HepG2 (cell line): Measurements from ENCODE around the gene UBP1. TPM values are rescaled to one million over a fixed set of nuclear protein-coding genes. Genes with fewer than 3 reads are reported as not detected.

Experiments
- ATAC-seq: fragments of 200-7000 bp; cut with Tn5 transposase; 3 replicates; pipeline ENCODE4 v1.9.1; 2020; ENCODE audit warnings: mild to moderate bottlenecking, moderate library complexity
- BruUV-seq: library from RNA; stranded (reverse); fragments of 400-500 nt; replicated peaks from 2 replicates; lab custom pipeline; 2021; lab: Mats Ljungman, UMichigan
- CTCF ChIA-PET: fragments of 300-600 bp; formaldehyde crosslinking; extraction: SDS; loops from one replicate; lab custom pipeline; 2021; ENCODE audit warnings: low total read pairs, inconsistent platforms, low intra/inter-chr PET ratio; lab: Yijun Ruan, JAX
- POLR2A ChIA-PET: fragments of 350-600 bp; sonication (Branson Sonifier 250); formaldehyde crosslinking; loops from one replicate; lab custom pipeline; 2020; ENCODE audit warnings: antibody characterized with exemption, inconsistent platforms; lab: Yijun Ruan, JAX
- DNase-seq: peaks from one replicate; pipeline ENCODE4 v3.0.0-alpha.2; 2015; ENCODE audit warnings: low spot score
- FAIRE-seq: peaks from 3 replicates; lab custom pipeline; 2011; peaks lifted over from hg19 to GRCh38; lab: Jason Lieb, UNC
- H2AFZ ChIP-seq: one replicate; pipeline ENCODE4 v1.6.1; 2011; ENCODE audit warnings: low read length, inconsistent platforms
- H3K27ac ChIP-seq: fragments of 300-600 bp; 3 replicates; pipeline ENCODE4 v1.8.0; 2011; ENCODE audit warnings: mixed run types, mild to moderate bottlenecking, mixed read lengths, low read length, inconsistent platforms; ENCODE audit not compliant: insufficient read depth; ENCODE audit errors: extremely low read length
- H3K27me3 ChIP-seq, 2 experiments: fragments of 200-600 bp in 1 of 2; 2 replicates in 1 of 2; 3 replicates in 1 of 2; pipeline versions ENCODE4 v1.6.0 to v1.8.0; 2011; ENCODE audit warnings: low read length in 2 of 2, mild to moderate bottlenecking in 2 of 2, moderate library complexity in 2 of 2, inconsistent platforms in 1 of 2; ENCODE audit not compliant: insufficient read depth in 2 of 2, control insufficient read depth in 1 of 2
- H3K36me3 ChIP-seq, 2 experiments: fragments of 200-600 bp in 1 of 2; replicated peaks in 1 of 2; 2 replicates in 1 of 2; 3 replicates in 1 of 2; pipeline versions ENCODE4 v1.5.1 to v1.8.0; 2011; ENCODE audit warnings: low read length in 2 of 2, inconsistent platforms in 1 of 2; ENCODE audit not compliant: insufficient read depth in 2 of 2, control insufficient read depth in 1 of 2
- H3K4me1 ChIP-seq: 2 replicates; pipeline ENCODE4 v1.5.1; 2012; ENCODE audit warnings: low read length, inconsistent platforms; ENCODE audit not compliant: insufficient read depth
- H3K4me2 ChIP-seq: 2 replicates; pipeline ENCODE4 v1.6.0; 2011; ENCODE audit warnings: low read depth, low read length, inconsistent platforms
- H3K4me3 ChIP-seq, 3 experiments: fragments of 200-600 bp in 1 of 3; sonication (generic), shearing (Covaris generic) in 1 of 3; replicated peaks in 1 of 3; 2 replicates each; pipeline ENCODE4 v1.5.1; 2011 to 2016; ENCODE audit warnings: low read length in 3 of 3, inconsistent platforms in 2 of 3, low read depth in 2 of 3, mild to moderate bottlenecking in 2 of 3, control low read depth in 1 of 3, mixed read lengths in 1 of 3; ENCODE audit not compliant: insufficient read depth in 1 of 3
- H3K79me2 ChIP-seq: one replicate; pipeline ENCODE4 v1.6.1; 2011; ENCODE audit warnings: low read length, inconsistent platforms; ENCODE audit not compliant: insufficient read depth
- H3K9ac ChIP-seq: 2 replicates; pipeline ENCODE4 v1.6.0; 2011; ENCODE audit warnings: mild to moderate bottlenecking, low read depth, low read length, inconsistent platforms; ENCODE audit not compliant: insufficient read depth
- H3K9me3 ChIP-seq: 2 replicates; pipeline ENCODE4 v1.5.1; 2012; ENCODE audit warnings: mild to moderate bottlenecking, low read length
- H4K20me1 ChIP-seq: 2 replicates; pipeline ENCODE4 v1.6.0; 2011; ENCODE audit warnings: inconsistent platforms, mild to moderate bottlenecking, low read length, moderate library complexity; ENCODE audit not compliant: insufficient read depth
- CHCHD3 ChIP-seq: sonication (generic); formaldehyde crosslinking; IDR thresholded peaks from 2 replicates; pipeline ENCODE4 v1.8.0; 2022; ENCODE audit warnings: mild to moderate bottlenecking, missing genetic modification reagents, moderate library complexity
- EZH2 ChIP-seq: conservative IDR thresholded peaks from 2 replicates; pipeline ENCODE4 v1.6.1; 2012; ENCODE audit warnings: mild to moderate bottlenecking, low read depth, low read length, moderate library complexity
- FOXA3 ChIP-seq: IDR thresholded peaks from 2 replicates; pipeline ENCODE4 v1.6.1; 2016; ENCODE audit warnings: missing genetic modification reagents, missing compliant biosample characterization
- GMEB1 ChIP-seq: sonication (generic); formaldehyde crosslinking; IDR thresholded peaks from 2 replicates; pipeline ENCODE4 v1.5.1; 2020; ENCODE audit warnings: missing genetic modification reagents, mild to moderate bottlenecking, borderline replicate concordance
- HIC2 ChIP-seq: sonication (generic); formaldehyde crosslinking; IDR thresholded peaks from 2 replicates; pipeline ENCODE4 v1.9.0; 2022; ENCODE audit warnings: low read depth, missing genetic modification reagents
- KLF11 ChIP-seq: IDR thresholded peaks from 2 replicates; pipeline ENCODE4 v1.6.1; 2016; ENCODE audit warnings: missing compliant biosample characterization
- MIER3 ChIP-seq: IDR thresholded peaks from 2 replicates; pipeline ENCODE4 v1.6.1; 2016; ENCODE audit warnings: missing compliant biosample characterization, borderline replicate concordance
- REL ChIP-seq: sonication (generic); formaldehyde crosslinking; conservative IDR thresholded peaks from 2 replicates; pipeline ENCODE4 v1.8.0; 2022; ENCODE audit warnings: mild to moderate bottlenecking, missing genetic modification reagents, moderate library complexity
- ZKSCAN1 ChIP-seq: fragments of 150-350 bp; IDR thresholded peaks from 2 replicates; pipeline ENCODE4 v1.6.1; 2014; ENCODE audit warnings: low read length
- ZNF44 ChIP-seq: sonication (generic); formaldehyde crosslinking; IDR thresholded peaks from 2 replicates; pipeline ENCODE4 v1.5.1; 2020; ENCODE audit warnings: mild to moderate bottlenecking, missing genetic modification reagents
- ZNF484 ChIP-seq: sonication (generic); formaldehyde crosslinking; IDR thresholded peaks from 2 replicates; pipeline ENCODE4 v1.5.1; 2020; ENCODE audit warnings: mild to moderate bottlenecking, low read depth, missing genetic modification reagents, borderline replicate concordance
- ZNF841 ChIP-seq: sonication (generic); formaldehyde crosslinking; IDR thresholded peaks from 2 replicates; pipeline ENCODE4 v1.8.1; 2023; ENCODE audit warnings: missing genetic modification reagents, borderline replicate concordance
- WGBS: methylation state at CpG from one replicate; pipeline ENCODE4 v1.1.6; 2017; ENCODE audit warnings: low lambda C conversion rate; 5-methylcytosine and 5-hydroxymethylcytosine counted together
- in situ Hi-C: cut with HindIII; loops from 2 replicates; pipeline ENCODE4 v1.10.0; 2017; ENCODE audit warnings: low pct_unique_long_range_greater_than_20kb; ENCODE audit not compliant: extremely low pct_ligation_motif_present
- intact Hi-C: fragments of 100-400 bp; cut with micrococcal nuclease; formaldehyde crosslinking; loops from one replicate; pipeline ENCODE4 v1.10.0; 2022; ENCODE audit not compliant: unreplicated experiment
- polyA plus RNA-seq, 8 experiments: library from polyadenylated mRNA; depleted of rRNA in 3 of 8; stranded (reverse) in 7 of 8; unstranded in 1 of 8; fragments of >200 nt; fragmentation: Illumina TruSeq in 4 of 8; extraction: Trizol in 4 of 8; gene quantifications; 2 replicates each; pipeline versions ENCODE4 v1.2.1 to v1.2.3, GENCODE V29; 2011 to 2016; ENCODE audit warnings: low read depth in 4 of 8, missing spikeins in 1 of 8, mixed read lengths in 1 of 8; ENCODE audit not compliant: insufficient read depth in 1 of 8
- total RNA-seq, 5 experiments: library from RNA; depleted of rRNA; stranded (reverse); fragments of >200 nt; fragmentation: Illumina TruSeq; extraction: Trizol; gene quantifications; 2 replicates each; pipeline ENCODE4 v1.2.3, GENCODE V29; 2016; ENCODE audit warnings: low read depth in 1 of 5

UBP1 gene
- total and polyA plus RNA-seq, 2 of the 13 experiments (the other 11 are each of a cell fraction or from before 2014, with no cell fraction given): 48.3 to 79.9 TPM

DNA sequence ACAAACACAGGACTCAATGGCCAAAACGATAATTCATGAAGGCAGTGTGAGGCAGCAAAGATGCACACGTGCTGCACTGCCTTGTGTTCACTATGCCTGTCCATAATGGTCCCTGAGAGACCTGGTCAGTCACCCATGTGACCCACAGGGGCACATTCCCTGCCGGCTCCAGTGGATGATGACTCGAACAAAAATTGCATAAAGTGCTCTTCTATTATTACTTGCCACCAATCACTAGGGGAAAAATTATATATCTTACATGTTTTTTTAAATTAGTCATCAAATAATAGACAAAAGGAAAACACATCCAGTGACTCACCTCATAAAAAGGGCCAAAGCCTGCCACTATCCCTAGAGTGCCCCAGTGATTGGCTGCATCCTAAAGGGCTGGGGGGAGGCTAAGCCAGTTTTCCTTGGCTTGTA, 47.5 kb downstream of the UBP1 start:
- in situ Hi-C loops (no loop called here), intact Hi-C loops (no loop called here)

GRCh38 chr3:33392144-33392543, 48.1 kb downstream of the UBP1 start:
- POLR2A ChIA-PET: no interaction called here
- H3K9me3 ChIP-seq: no peaks in the 10 kb centered on the region
- no peak overlapping the region for H3K4me2 ChIP-seq
- intact Hi-C loops (no loop called here), in situ Hi-C loops (no loop called here)
- ATAC-seq (no peak), FAIRE-seq (no peak), DNase-seq (no peak)
- H3K79me2 ChIP-seq: no peaks in the 10 kb centered on the region
- no peaks in the 10 kb centered on the region for H3K4me1 ChIP-seq
- no peak overlapping the region for H3K9ac ChIP-seq
- H3K27me3 ChIP-seq: no peaks in the 10 kb centered on the region
- peaks cover 19 to 62% of the 10 kb centered on the region in 2 experiments for H3K36me3 ChIP-seq
- H3K4me3 ChIP-seq: no peak overlapping the region
- 97% methylated on average over 4 of the region's 4 CpGs for WGBS
- BruUV-seq: no TSS peak
- H3K27ac ChIP-seq: no peak overlapping the region
- H2AFZ ChIP-seq: no peak overlapping the region
- CTCF ChIA-PET: no interaction called here
- H4K20me1 ChIP-seq: no peaks in the 10 kb centered on the region
- TF ChIP-seq GMEB1 (CRISPR knock-in tag) (no peak), ZKSCAN1 (no peak), REL (CRISPR knock-in tag) (no peak), HIC2 (CRISPR knock-in tag) (no peak), ZNF484 (no peak), EZH2 (no peak), MIER3 (CRISPR knock-in tag) (no peak), ZNF44 (no peak), ZNF841 (CRISPR knock-in tag) (no peak), CHCHD3 (CRISPR knock-in tag) (no peak)

More for the DNA sequence above, 47.5 kb downstream of the UBP1 start:
- no peak overlapping the region for H3K4me2 ChIP-seq
- no peaks in the 10 kb centered on the region for H3K9me3 ChIP-seq
- BruUV-seq: no TSS peak
- H3K79me2 ChIP-seq: no peaks in the 10 kb centered on the region
- no peak overlapping the region for H2AFZ ChIP-seq
- H3K4me3 ChIP-seq: no peak overlapping the region
- no peak overlapping the region for H3K9ac ChIP-seq
- no peak overlapping the region for H3K27ac ChIP-seq
- ChIA-PET CTCF (no interaction called here), POLR2A (no interaction called here)
- H3K4me1 ChIP-seq: no peaks in the 10 kb centered on the region
- no peak for ATAC-seq
- H3K36me3 ChIP-seq: peaks cover 22 to 68% of the 10 kb centered on the region in 2 experiments
- H3K27me3 ChIP-seq: no peaks in the 10 kb centered on the region
- H4K20me1 ChIP-seq: no peaks in the 10 kb centered on the region
- WGBS: 93% methylated on average over 4 of the region's 4 CpGs
- TF ChIP-seq FOXA3 (CRISPR knock-in tag) (no peak), KLF11 (CRISPR knock-in tag) (no peak)
- FAIRE-seq: no peak
- no peak for DNase-seq
